Lower leg skin (tissue), 4 donors: ENCODE results near the gene PRRT1. TPM values are rescaled to one million over a fixed set of nuclear protein-coding genes. Genes with fewer than 3 reads are reported as not detected.
A peak's percentile ranks its signal among the peaks of the same experiment; 100 is the strongest.
"Not testable (repeated sequence)": the region's sequence is repeated elsewhere in the genome, so short reads cannot be mapped to it uniquely, and the experiment has no call there.

ENCODE experiments used
- DNase-seq, 2 donors: peaks; one replicate each; pipeline ENCODE4 v3.0.0-alpha.2; 2019; ENCODE audit warnings: low spot score in 2 of 2
- H3K4me3 ChIP-seq: fragments of 200-600 bp; sonication (generic); 2 replicates; pipeline ENCODE4 v1.5.1; 2017; ENCODE audit warnings: mild to moderate bottlenecking, low read depth; ENCODE audit not compliant: poor library complexity, severe bottlenecking
- POLR2A ChIP-seq, 2 donors: fragments of 450-650 bp; IDR thresholded peaks; one replicate each; pipeline ENCODE4 v1.6.1; 2016 to 2017; ENCODE audit warnings: antibody characterized with exemption in 2 of 2, mild to moderate bottlenecking in 1 of 2, moderate library complexity in 1 of 2
- WGBS, 2 donors: methylation state at CpG; one replicate each; pipeline ENCODE4 v1.1.5; 2018; 5-methylcytosine and 5-hydroxymethylcytosine counted together
- intact Hi-C: fragments of 100-400 bp; cut with DNase I; formaldehyde crosslinking; loops from one replicate; pipeline ENCODE4 v1.15.0; 2023; ENCODE audit warnings: low total_unique reads
- total RNA-seq, 4 donors: library from RNA; depleted of rRNA; stranded (reverse); fragments of >200 nt; gene quantifications; one replicate each; pipeline ENCODE4 v1.1.0, GENCODE V29; 2016
- TF ChIP-seq, protein P1 (sequence below), 3 donors: fragments of 450-650 bp; IDR thresholded peaks; one replicate each; pipeline ENCODE4 v1.5.1; 2016; ENCODE audit warnings: antibody characterized with exemption in 3 of 3, mild to moderate bottlenecking in 3 of 3, moderate library complexity in 2 of 3

Gene PRRT1
- total RNA-seq, 4 donors from 2014 or later = 0.56 to 2.6 (median 0.94) TPM

DNA sequence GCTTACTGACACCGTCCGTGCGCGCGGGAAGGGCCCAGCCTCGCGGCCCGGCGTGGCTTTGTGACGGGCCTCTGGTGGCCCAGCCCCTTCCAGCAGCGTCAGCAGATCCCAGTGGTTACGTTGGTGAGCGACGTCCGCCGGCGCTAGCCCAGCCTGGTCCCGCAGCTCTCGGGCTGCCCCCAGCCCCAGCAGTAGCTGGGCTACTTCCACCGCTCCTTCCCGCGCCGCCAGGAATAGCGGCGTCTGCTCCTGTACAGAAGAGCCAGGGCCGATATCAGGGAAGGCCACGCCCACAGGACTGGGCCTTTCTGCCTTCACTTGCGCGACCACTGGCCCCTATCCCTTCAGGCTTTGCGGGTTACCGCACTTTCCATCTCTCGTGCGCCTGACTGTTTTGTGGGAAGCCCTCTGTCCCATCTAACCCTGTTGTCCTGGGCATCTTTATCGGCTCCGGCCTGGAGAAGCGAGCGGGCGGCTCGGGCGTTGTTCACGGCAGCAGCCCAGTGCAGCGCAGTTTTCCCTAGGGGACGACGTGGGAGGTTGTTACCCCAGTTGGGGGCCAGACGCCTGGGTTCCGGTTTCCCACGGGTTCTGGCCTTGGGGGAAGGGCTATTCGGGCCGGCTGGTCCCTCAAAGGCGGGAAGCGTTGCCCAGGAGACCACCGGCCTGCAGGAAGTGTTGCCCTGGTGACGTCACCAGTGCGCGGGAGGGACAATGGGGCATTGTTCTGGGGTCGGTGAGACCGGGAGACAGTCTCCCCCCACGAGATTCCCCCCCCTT, 44.4 kb upstream of the PRRT1 start:
- peak; percentile 89 to 98 for DNase-seq
- peak overlapping the region; percentile 77 for H3K4me3 ChIP-seq
- 0 to 2% methylated on average over 27 to 45 of the region's 58 CpGs for WGBS, 2 donors
- peak in 1 of 2 donors; percentile 95 for TF ChIP-seq POLR2A (IDR thresholded peaks at IDR 0.05)
- TF ChIP-seq, protein P1, sequence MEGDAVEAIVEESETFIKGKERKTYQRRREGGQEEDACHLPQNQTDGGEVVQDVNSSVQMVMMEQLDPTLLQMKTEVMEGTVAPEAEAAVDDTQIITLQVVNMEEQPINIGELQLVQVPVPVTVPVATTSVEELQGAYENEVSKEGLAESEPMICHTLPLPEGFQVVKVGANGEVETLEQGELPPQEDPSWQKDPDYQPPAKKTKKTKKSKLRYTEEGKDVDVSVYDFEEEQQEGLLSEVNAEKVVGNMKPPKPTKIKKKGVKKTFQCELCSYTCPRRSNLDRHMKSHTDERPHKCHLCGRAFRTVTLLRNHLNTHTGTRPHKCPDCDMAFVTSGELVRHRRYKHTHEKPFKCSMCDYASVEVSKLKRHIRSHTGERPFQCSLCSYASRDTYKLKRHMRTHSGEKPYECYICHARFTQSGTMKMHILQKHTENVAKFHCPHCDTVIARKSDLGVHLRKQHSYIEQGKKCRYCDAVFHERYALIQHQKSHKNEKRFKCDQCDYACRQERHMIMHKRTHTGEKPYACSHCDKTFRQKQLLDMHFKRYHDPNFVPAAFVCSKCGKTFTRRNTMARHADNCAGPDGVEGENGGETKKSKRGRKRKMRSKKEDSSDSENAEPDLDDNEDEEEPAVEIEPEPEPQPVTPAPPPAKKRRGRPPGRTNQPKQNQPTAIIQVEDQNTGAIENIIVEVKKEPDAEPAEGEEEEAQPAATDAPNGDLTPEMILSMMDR (IDR thresholded peaks at IDR 0.05) = no peak
- intact Hi-C loops = loop anchor here (10.0 kb wide), 1 partner anchor 71 kb away; the partner anchor contains the start of gene ATF6B

DNA sequence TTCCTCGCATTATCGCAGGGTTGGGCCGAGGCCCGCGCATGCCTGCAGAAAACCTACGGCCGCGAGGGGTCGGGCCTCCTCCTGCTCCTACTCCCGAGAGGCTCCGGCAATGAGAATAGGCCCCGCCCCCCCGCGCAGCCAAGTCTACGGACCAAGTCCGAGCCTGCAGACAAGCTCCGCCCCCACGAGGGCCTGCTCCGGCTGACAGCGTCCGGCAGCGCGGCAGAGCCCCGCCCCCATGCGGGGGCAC, 43.8 kb upstream of the PRRT1 start:
- 0 to 1% methylated on average over 4 to 17 of the region's 25 CpGs for WGBS, 2 donors
- intact Hi-C loops = loop anchor here (10.0 kb wide), 1 partner anchor 71 kb away; the partner anchor contains the start of gene ATF6B
- peak; percentile 100 for DNase-seq

DNA sequence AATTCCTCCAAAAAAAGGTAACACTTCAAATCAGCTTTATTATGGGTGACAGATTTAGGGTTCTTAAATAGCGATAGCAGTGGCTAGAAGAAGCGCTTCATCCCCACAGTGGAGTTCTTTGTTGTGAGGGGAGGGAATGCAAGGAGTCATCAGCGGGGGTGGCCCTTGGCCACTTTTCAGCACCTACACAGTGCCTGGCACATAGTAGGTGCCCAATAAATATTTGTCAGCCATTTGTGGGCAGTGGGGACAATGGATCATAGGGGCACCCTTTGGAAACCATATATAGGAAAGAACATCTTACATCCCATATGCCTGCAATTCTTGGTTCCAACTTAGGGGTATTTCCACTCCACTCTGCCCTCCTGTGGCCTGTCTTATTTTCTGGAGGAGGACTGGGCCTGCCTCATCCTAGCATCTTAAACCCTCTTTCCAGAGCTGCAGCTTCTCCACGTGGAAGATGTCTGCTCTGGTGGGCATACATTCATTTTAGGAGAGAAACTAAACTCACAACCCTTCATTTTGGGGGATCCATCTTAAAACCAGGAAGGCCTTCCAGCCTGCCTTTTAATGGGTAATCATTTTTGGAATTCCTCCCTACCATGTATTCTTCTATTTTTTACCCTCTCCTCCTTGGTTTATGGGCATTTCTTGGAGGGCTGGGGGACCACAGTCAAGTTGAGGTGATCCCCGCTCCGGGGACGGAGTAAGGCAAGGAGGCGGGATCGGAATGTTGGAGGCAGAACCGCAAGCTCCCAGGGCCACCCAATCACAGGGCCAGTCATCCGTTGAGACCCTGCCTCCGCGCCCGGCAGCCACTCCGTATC, 43.3 kb upstream of the PRRT1 start:
- intact Hi-C loops = loop anchor here (10.0 kb wide), 1 partner anchor 70 kb away; the partner anchor contains the start of gene ATF6B
- DNase-seq = no peak
- no peak overlapping the region for H3K4me3 ChIP-seq
- peak in 1 of 2 donors; percentile 45 for TF ChIP-seq POLR2A (IDR thresholded peaks at IDR 0.05)
- TF ChIP-seq, protein P1 (IDR thresholded peaks at IDR 0.05) = peak in 1 of 3 donors; percentile 63
- WGBS, 2 donors = 15 to 18% methylated on average over 14 to 15 of the region's 15 CpGs

More for the DNA sequence above, 43.8 kb upstream of the PRRT1 start:
- no peak for TF ChIP-seq POLR2A (IDR thresholded peaks at IDR 0.05)
- TF ChIP-seq, protein P1 (IDR thresholded peaks at IDR 0.05) = no peak
- H3K4me3 ChIP-seq = no peak overlapping the region

DNA sequence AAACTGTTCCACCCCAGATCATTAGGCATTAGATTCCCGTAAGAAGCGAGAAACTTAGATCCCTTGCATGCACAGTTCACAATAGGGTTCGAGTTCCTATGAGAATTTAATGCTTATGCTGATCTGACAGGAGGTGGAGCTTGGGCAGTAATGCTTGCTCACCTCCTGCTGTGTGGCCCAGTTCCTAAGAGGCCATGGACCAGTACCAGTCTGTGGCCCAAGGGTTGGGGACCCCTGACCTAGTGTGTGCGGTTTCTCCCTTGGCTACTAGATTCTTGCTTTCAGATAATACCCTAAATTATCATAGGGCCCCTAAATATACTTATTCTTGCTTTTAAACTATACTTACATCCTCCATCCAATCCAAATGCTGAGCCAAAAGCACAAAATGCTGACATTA, 42.6 kb upstream of the PRRT1 start:
- TF ChIP-seq, protein P1 (IDR thresholded peaks at IDR 0.05) = no peak
- no peak for TF ChIP-seq POLR2A (IDR thresholded peaks at IDR 0.05)
- no peak overlapping the region for H3K4me3 ChIP-seq
- intact Hi-C loops = loop anchor here (10.0 kb wide), 1 partner anchor 70 kb away; the partner anchor contains the start of gene ATF6B
- no peak for DNase-seq
- 96 to 98% methylated on average over 4 of the region's 4 CpGs for WGBS, 2 donors

DNA sequence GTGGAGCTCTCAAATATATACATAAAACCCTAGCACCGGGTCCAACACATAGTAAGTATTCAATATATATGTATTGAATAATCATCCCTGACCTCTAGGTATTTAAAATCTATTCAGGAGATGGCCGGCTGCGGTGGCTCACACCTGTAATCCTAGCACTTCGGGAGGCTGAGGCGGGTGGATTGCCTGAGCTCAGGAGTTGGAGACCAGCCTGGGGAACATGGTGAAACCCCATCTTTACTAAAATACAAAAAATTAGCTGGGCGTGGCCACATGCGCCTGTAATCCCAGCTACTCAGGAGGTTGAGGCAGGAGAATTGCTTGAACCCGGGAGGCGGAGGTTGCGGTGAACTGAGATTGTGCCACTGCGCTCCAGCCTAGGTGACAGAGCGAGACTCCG, 41.4 kb upstream of the PRRT1 start:
- intact Hi-C loops = loop anchor here (10.0 kb wide), 1 partner anchor 68 kb away; the partner anchor contains the start of gene ATF6B
- DNase-seq, H3K4me3 ChIP-seq: not testable (repeated sequence)
- WGBS, 2 donors = 75 to 76% methylated on average over 13 of the region's 13 CpGs

DNA sequence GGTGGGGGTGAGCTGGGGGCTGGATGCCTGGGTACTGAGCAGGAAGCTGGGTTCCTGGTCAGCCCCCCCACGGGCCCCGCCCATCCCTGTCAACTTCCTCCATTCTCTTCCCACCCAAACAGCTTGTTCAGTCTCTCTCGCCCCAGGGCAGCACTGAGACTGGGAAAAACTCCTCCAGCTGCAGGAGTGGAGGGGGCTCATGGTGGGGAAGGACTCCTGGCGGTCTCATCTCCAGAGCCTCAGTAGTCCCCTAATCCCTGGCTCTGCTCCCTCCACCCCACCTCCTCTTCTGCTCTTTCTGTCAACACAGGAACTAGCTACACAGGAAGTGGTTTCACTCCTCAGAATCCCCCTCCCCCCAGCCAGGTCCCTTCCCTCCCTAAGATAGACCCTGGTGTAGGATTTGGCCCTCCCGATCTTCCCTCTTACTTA, 40.9 kb upstream of the PRRT1 start, which contains the start of gene GPSM3:
GPSM3 (minus strand) TSS at position 36 of the 432 bp plus-strand sequence. CDS start 130 bp downstream, outside the sequence.
- TF ChIP-seq, protein P1 (IDR thresholded peaks at IDR 0.05) = no peak
- TF ChIP-seq POLR2A (IDR thresholded peaks at IDR 0.05) = no peak
- intact Hi-C loops = loop anchor here (10.0 kb wide), 1 partner anchor 68 kb away; the partner anchor contains the start of gene ATF6B
- WGBS, 2 donors = 20 to 32% methylated on average over 5 of the region's 5 CpGs
- H3K4me3 ChIP-seq = no peak within 1 kb of the TSS
- peak in 1 of 2 donors; percentile 94 for DNase-seq
